Stimulated activated effector memory CD8-positive, alpha-beta T cell treated with anti-CD3 and anti-CD28 coated beads, Interleukin-12 subunit alpha, Interleukin-12 subunit beta, amount 100 ng/mL, for 72 hours (primary cell): ENCODE results near the gene ADGRF5.
"Not testable (repeated sequence)": the region's sequence is repeated elsewhere in the genome, so short reads cannot be mapped to it uniquely, and the experiment has no call there.

Experiments used
- ATAC-seq: fragments of 150-1000 bp; cut with Tn5 transposase; 2 replicates; pipeline ENCODE4 v1.10.0; 2021
- DNase-seq, 2 donors: peaks; one replicate each; pipeline ENCODE4 v3.0.0; 2021 to 2022; ENCODE audit warnings: low spot score in 2 of 2
- H3K27ac Mint-ChIP-seq: one replicate; pipeline ENCODE4 v1.8.0; 2022; ENCODE audit warnings: mild to moderate bottlenecking, mixed read lengths
- H3K36me3 Mint-ChIP-seq: one replicate; pipeline ENCODE4 v1.8.0; 2022; ENCODE audit warnings: mild to moderate bottlenecking, mixed read lengths
- H3K4me1 Mint-ChIP-seq: one replicate; pipeline ENCODE4 v1.8.0; 2022; ENCODE audit warnings: mixed read lengths
- H3K4me3 Mint-ChIP-seq: one replicate; pipeline ENCODE4 v1.8.0; 2022; ENCODE audit warnings: mild to moderate bottlenecking, mixed read lengths
- H3K9me3 Mint-ChIP-seq: one replicate; pipeline ENCODE4 v1.8.0; 2022; ENCODE audit warnings: mixed read lengths

Gene ADGRF5

GRCh38 chr6:46834257-46834916 lies 87.4 kb downstream of the ADGRF5 start:
- ATAC-seq, DNase-seq, H3K36me3 Mint-ChIP-seq, H3K4me1 Mint-ChIP-seq, H3K4me3 Mint-ChIP-seq, H3K27ac Mint-ChIP-seq, H3K9me3 Mint-ChIP-seq: not testable (repeated sequence)

GRCh38 chr6:46832816-46833215 lies 88.9 kb downstream of the ADGRF5 start:
- Mint-ChIP-seq H3K4me3 (no peak overlapping the region), H3K27ac (no peak overlapping the region), H3K4me1 (no peaks in the 10 kb centered on the region), H3K9me3 (no peaks in the 10 kb centered on the region), H3K36me3 (no peaks in the 10 kb centered on the region)
- ATAC-seq (no peak), DNase-seq (no peak)

GRCh38 chr6:46828939-46829338 lies 92.8 kb downstream of the ADGRF5 start:
- Mint-ChIP-seq H3K27ac (no peak overlapping the region), H3K9me3 (no peaks in the 10 kb centered on the region), H3K36me3 (no peaks in the 10 kb centered on the region), H3K4me3 (no peak overlapping the region), H3K4me1 (no peaks in the 10 kb centered on the region)
- DNase-seq (no peak), ATAC-seq (no peak)

- H3K9me3 Mint-ChIP-seq: no peaks in the 10 kb centered on the region
- H3K4me1 Mint-ChIP-seq: no peaks in the 10 kb centered on the region
- ATAC-seq: no peak
- H3K36me3 Mint-ChIP-seq: no peaks in the 10 kb centered on the region
- no peak for DNase-seq
- H3K27ac Mint-ChIP-seq: no peak overlapping the region
- no peak overlapping the region for H3K4me3 Mint-ChIP-seq
Observed at GRCh38 chr6:46821458-46821881, 100.3 kb downstream of the ADGRF5 start.

GRCh38 chr6:46819561-46819960 lies 102.2 kb downstream of the ADGRF5 start:
- DNase-seq (no peak), ATAC-seq (no peak)
- H3K27ac Mint-ChIP-seq: no peak overlapping the region
- H3K9me3 Mint-ChIP-seq: no peaks in the 10 kb centered on the region
- no peaks in the 10 kb centered on the region for H3K4me1 Mint-ChIP-seq
- H3K36me3 Mint-ChIP-seq: no peaks in the 10 kb centered on the region
- H3K4me3 Mint-ChIP-seq: no peak overlapping the region

GRCh38 chr6:46816626-46817025 lies 105.1 kb downstream of the ADGRF5 start:
- Mint-ChIP-seq H3K9me3 (no peaks in the 10 kb centered on the region), H3K36me3 (no peaks in the 10 kb centered on the region), H3K4me3 (no peak overlapping the region), H3K27ac (no peak overlapping the region), H3K4me1 (no peaks in the 10 kb centered on the region)
- DNase-seq (no peak), ATAC-seq (no peak)

GRCh38 chr6:46815130-46815529 lies 106.6 kb downstream of the ADGRF5 start:
- Mint-ChIP-seq H3K36me3 (no peaks in the 10 kb centered on the region), H3K9me3 (no peaks in the 10 kb centered on the region), H3K27ac (no peak overlapping the region), H3K4me1 (no peaks in the 10 kb centered on the region), H3K4me3 (no peak overlapping the region)
- ATAC-seq (no peak), DNase-seq (no peak)

GRCh38 chr6:46808806-46809205 lies 112.9 kb downstream of the ADGRF5 start:
- Mint-ChIP-seq H3K4me3 (no peak overlapping the region), H3K9me3 (no peaks in the 10 kb centered on the region), H3K27ac (no peak overlapping the region), H3K36me3 (no peaks in the 10 kb centered on the region), H3K4me1 (no peaks in the 10 kb centered on the region)
- DNase-seq (no peak), ATAC-seq (no peak)
